Cerebellar nuclear complex (tissue), 1 donor: Measurements from ENCODE around the gene MASP1.

Experiments
- DNase-seq, 2 experiments: peaks; one replicate each; lab custom pipeline; 2025; lab: John Stamatoyannopoulos, UW

Gene MASP1

DNA sequence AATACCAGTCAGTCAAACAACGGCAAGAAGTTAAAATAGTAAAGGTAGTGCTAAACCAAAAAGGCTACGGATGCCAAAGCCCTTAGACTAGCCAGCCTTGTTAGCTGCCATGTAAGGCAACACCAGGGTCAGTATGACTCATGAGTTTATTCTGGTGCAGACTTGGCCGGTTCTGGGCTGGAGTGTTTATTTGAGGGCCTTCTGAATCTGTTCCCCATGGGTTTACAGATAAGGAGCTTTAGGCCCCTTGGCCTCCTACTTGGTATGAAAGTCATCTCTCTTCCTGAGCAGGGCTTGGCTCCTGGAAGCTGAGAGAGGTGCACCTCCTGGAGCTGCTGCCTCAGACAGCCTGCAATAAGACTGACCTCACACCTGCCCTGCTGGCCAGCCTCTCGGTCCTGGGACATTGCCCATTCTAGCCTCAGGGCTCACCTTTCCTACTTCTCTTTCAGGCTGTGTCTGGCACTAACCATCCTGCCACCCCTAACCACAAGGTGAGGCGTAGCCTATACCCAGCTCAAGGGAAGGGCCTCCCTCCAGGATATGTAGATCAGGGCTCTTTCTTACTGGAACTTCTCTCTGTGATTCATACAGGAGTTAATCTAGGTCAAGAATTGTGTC is 104.6 kb downstream of the MASP1 start:
- no peak for DNase-seq

DNA sequence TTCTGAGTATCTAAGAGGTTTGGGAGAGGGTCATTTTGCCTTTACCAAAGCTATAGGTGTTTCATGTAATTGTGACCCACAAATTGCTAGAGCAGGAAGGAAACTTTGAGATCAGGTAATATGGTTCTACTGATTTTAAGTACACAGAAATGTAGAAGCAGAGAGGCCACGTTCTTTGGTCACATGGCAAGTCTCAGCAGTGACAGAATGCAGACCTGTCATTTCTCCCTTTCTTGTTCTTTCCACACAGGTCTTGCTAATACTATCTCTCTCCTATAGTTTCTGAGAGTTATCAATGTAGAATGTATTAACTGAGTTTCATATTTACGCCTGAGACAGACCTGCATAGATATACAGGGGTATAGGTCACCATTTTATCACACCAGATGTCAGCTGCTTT is 105.2 kb downstream of the MASP1 start:
- DNase-seq: no peak

- DNase-seq: no peak
These were observed 105.8 kb downstream of the MASP1 start for GRCh38 chr3:187185759-187186158.
